NCI-H82 treated with DMSO at 0.1 percent for 48 hours (cell line): ENCODE measurements around the gene SRRM2.

Source experiments
- DNase-seq: peaks from one replicate; lab custom pipeline; 2025; ENCODE audit not compliant: unreplicated experiment; lab: John Stamatoyannopoulos, UW

The SRRM2 gene

GRCh38 chr16:2761472-2761871 is 9.0 kb downstream of the SRRM2 start:
- no peak for DNase-seq

DNA sequence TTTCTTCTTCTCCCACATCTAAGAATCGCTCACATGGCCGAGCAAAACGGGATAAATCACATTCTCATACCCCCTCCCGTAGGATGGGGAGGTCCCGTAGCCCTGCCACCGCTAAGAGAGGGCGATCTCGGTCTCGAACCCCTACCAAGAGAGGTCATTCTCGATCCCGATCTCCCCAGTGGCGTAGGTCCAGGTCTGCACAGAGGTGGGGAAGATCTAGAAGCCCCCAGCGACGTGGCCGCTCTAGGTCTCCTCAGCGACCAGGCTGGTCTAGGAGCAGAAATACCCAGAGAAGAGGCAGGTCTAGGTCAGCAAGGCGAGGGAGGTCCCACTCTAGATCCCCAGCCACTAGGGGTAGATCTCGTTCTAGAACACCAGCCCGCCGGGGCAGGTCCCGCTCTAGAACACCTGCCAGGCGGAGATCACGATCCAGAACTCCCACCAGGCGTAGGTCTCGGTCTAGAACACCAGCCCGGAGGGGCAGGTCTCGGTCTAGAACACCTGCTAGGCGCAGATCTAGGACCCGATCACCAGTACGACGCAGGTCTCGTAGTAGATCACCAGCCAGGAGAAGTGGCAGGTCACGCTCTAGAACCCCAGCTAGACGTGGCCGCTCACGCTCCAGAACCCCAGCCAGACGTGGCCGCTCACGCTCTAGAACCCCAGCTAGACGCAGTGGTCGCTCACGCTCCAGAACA is 9.6 kb downstream of the SRRM2 start:
- no peak for DNase-seq

- no peak for DNase-seq
Measured at GRCh38 chr16:2762711-2763110, 10.3 kb downstream of the SRRM2 start.

- no peak for DNase-seq
Measured at GRCh38 chr16:2763173-2763572, 10.7 kb downstream of the SRRM2 start.

GRCh38 chr16:2764718-2765117 is 12.3 kb downstream of the SRRM2 start:
- DNase-seq: no peak

- no peak for DNase-seq
Measured at GRCh38 chr16:2765462-2766404, 13.3 kb downstream of the SRRM2 start.

DNA sequence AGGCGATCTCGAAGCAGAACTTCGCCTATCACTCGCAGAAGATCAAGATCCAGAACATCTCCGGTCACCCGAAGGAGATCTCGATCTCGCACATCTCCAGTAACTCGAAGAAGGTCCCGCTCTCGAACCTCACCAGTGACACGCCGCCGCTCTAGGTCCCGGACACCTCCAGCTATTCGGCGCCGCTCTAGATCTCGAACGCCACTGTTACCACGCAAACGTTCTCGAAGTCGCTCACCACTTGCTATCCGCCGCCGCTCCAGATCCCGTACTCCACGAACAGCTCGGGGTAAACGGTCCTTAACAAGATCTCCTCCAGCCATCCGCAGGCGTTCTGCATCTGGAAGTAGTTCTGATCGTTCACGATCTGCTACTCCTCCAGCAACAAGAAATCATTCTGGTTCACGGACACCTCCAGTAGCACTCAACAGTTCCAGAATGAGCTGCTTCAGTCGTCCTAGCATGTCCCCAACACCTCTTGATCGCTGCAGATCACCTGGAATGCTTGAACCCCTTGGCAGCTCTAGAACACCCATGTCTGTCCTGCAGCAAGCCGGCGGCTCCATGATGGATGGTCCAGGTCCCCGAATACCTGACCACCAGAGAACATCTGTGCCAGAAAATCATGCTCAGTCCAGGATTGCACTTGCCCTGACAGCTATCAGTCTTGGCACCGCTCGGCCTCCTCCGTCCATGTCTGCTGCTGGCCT is 14.1 kb downstream of the SRRM2 start:
- DNase-seq: no peak

DNA sequence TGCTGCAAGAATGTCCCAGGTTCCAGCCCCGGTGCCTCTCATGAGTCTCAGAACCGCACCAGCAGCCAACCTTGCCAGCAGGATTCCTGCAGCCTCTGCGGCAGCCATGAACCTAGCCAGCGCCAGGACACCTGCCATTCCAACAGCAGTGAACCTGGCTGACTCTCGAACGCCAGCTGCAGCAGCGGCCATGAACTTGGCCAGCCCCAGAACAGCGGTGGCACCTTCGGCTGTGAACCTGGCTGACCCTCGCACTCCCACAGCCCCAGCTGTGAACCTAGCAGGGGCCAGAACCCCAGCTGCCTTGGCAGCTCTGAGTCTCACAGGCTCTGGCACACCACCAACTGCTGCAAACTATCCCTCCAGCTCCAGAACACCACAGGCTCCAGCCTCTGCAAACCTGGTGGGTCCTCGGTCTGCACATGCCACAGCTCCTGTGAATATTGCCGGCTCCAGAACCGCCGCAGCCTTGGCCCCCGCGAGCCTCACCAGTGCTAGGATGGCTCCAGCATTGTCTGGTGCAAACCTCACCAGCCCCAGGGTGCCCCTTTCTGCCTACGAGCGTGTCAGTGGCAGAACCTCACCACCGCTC is 14.8 kb downstream of the SRRM2 start:
- no peak for DNase-seq

DNA sequence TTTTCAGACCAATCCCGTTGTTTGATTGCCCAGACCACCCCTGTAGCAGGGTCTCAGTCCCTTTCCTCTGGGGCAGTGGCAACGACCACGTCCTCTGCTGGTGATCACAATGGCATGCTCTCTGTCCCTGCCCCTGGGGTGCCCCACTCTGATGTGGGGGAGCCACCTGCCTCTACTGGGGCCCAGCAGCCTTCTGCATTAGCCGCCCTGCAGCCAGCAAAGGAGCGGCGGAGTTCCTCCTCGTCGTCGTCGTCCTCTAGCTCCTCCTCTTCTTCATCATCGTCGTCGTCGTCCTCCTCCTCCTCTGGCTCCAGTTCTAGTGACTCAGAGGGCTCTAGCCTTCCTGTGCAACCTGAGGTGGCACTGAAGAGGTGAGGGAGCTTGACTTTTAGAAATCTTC is 15.5 kb downstream of the SRRM2 start:
- no peak for DNase-seq

GRCh38 chr16:2768403-2769089 is 16.1 kb downstream of the SRRM2 start:
- DNase-seq: no peak

GRCh38 chr16:2769100-2769529 is 16.7 kb downstream of the SRRM2 start:
- DNase-seq: no peak

- DNase-seq: no peak
Measured at GRCh38 chr16:2769675-2770056, 17.2 kb downstream of the SRRM2 start.

- no peak for DNase-seq
Measured at GRCh38 chr16:2770057-2770951, 17.9 kb downstream of the SRRM2 start.

GRCh38 chr16:2771496-2772402 is 19.3 kb downstream of the SRRM2 start:
- no peak for DNase-seq

DNA sequence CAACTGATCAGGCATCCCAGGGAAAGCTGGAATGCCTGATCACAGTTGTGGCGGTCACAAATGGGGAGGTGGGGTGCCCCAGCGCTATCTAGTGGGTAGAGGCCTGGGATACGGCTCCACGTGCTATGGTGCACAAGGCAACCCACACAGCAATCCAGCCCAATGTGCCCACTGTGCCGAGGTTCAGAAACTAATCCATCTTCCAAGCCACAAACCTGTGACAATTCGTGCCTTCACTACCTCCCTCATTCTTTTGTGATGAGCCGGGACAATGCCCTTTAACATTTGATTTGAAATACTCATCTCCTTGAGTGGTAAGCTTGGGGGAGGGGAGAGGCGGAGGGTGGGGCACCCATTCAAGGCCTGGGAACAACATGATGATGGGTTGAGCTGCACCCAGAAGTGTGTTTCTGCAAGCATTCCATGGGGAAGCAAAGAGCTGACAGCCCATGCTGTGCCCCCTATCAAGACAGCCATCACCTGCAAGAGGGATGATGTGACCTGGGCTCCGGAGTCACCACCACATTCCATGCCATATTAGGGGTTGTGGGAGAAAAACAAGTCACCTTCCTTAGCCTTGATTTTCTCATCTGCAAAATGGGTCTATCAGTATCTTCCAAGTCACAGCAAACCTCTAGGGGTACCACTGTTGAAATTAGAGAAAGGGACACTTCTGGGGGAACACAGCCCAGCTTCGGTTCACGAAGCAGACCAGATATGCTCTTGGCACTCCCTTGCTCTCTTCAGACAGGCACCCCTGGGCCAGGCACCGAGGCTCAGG is 20.9 kb downstream of the SRRM2 start:
- DNase-seq: no peak

DNA sequence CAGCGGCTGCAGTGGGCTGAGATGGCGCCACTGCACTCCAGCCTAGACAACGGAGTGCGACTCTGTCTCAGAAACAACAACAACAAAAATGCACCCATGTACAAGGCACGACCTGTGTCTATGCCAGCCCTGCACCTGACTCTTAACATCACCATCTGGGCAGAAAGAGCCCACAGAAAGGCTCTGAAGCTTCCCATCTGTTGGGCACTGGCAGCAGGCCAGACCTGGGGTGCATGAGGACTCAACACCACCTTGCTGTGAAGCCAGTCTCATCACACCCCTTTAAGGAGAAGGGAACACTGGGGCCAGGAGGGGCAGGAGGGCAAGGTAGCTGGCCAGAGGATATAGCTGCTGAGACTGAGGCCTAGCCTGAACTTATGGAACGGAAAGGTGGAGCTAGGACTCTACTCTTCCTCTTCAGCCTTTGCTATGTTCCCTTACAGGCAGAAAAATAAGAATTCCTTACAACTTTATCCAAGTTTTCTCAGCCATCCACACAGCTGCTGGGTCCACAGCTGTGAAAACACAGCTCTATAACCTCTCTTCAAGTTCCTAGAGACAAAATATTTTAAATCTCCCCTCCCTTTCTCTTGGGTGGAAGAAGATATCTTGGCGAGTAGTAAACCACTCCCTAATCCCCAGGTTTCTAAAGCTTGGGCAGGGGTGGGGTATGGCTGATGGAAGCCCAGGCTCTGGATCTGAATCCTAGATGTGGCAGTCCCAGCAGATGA is 21.9 kb downstream of the SRRM2 start:
- DNase-seq: no peak

DNA sequence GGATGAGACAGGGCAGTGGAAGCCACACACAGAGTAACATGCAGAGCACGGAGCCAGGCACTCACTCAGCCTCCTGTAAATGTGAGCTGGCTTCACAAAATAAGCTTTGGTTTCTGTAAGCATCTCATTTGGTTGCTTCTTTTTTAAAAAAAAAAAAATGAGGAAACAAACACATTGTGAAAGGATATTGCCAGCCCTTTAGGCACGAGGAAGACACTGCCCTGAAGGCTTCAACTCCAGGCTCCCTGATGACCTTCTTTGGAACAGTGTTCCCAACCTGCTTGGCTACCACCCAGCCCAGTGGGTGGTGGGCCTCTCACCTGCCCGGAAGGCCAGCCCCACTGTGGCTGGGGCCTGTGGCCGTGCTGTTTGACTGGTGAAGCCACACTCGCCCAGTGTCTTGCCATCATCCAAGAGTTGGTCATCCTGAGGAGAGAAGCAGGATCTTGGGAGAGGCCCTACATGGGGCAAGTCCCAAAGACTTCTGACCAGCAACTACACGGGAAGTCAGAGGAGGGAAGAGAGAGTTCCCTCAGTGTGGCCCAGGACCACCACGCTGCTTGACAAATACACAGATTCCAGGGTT is 22.8 kb downstream of the SRRM2 start:
- no peak for DNase-seq
